Endometrial microvascular endothelial cells (primary cell): Measurements from ENCODE around the gene SLC6A2. TPM values are rescaled to one million over a fixed set of nuclear protein-coding genes. Genes with fewer than 3 reads are reported as not detected.

Experiments
- in situ Hi-C: cut with HindIII; loops from 2 replicates; pipeline ENCODE4 v1.10.0; 2017; ENCODE audit warnings: low sequenced_read_pairs, low pct_unique_long_range_greater_than_20kb; ENCODE audit errors: inconsistent ontology term
- total RNA-seq: library from RNA; depleted of rRNA; stranded (reverse); fragments of >200 nt; gene quantifications from one replicate; pipeline ENCODE4 v1.2.3, GENCODE V29; 2015; ENCODE audit errors: inconsistent ontology term

Gene SLC6A2
- total RNA-seq, 1 donor from 2014 or later, result not detected

- in situ Hi-C loops, result no loop called here
Observed at GRCh38 chr16:55666012-55666411, 10.2 kb downstream of the SLC6A2 start.

GRCh38 chr16:55667753-55668152 is 12.0 kb downstream of the SLC6A2 start:
- in situ Hi-C loops, result no loop called here

- in situ Hi-C loops, result no loop called here
Observed at GRCh38 chr16:55668340-55669281, 12.8 kb downstream of the SLC6A2 start.

- in situ Hi-C loops, result no loop called here
Observed at GRCh38 chr16:55671206-55671973, 15.6 kb downstream of the SLC6A2 start.

DNA sequence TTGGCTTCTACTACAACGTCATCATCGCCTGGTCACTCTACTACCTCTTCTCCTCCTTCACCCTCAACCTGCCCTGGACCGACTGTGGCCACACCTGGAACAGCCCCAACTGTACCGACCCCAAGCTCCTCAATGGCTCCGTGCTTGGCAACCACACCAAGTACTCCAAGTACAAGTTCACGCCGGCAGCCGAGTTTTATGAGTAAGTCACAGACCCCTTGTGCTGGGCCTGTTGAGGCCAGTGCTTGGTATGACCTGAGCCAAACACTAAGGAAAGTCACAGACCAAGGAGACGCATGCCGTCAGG is 16.1 kb downstream of the SLC6A2 start:
- in situ Hi-C loops, result no loop called here

DNA sequence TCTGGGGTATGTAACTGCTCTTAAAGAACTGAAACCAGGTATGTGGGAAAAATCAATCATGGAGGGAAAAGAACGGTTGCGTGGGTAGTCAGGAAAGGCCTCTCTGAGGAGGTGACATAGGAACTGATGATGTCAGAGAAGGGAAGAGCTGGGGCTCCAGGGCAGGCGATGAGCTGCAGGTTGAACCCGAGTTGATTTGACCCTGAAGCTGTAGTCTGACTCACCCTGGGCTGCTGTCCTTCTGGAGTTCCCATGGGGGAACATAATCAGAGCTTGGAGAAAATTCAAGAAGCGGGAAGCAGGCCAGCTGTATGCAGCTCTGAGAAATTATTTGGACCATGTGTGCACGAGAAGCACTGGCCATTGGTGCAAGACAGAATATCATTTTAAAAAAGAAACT is 16.7 kb downstream of the SLC6A2 start:
- in situ Hi-C loops, result no loop called here

GRCh38 chr16:55678161-55678821 is 22.5 kb downstream of the SLC6A2 start:
- in situ Hi-C loops, result no loop called here

GRCh38 chr16:55682086-55682485 is 26.3 kb downstream of the SLC6A2 start:
- in situ Hi-C loops, result no loop called here

GRCh38 chr16:55685973-55686372 is 30.2 kb downstream of the SLC6A2 start:
- in situ Hi-C loops, result no loop called here

GRCh38 chr16:55686671-55687070 is 30.9 kb downstream of the SLC6A2 start:
- in situ Hi-C loops, result no loop called here

DNA sequence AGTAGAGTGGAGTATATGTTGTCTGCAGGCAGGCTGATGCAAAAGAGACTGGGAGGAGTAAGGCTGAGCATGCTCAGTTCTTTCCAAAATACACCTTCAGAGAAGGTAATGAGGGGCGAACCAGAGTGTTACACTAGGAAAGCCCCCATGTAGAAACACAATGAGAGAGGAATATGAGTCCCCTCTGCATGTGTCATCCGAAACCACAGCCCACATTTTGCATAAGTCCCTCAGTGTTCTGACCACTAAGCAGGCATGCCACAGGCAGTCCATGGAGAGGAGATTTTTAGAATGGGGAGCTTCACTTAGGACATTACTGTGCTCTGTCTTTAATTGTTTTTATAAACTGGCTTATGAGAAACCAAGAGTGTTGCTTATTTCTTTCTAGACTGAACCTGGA is 32.0 kb downstream of the SLC6A2 start:
- in situ Hi-C loops, result no loop called here

- in situ Hi-C loops, result no loop called here
Observed at GRCh38 chr16:55690841-55691240, 35.1 kb downstream of the SLC6A2 start.

DNA sequence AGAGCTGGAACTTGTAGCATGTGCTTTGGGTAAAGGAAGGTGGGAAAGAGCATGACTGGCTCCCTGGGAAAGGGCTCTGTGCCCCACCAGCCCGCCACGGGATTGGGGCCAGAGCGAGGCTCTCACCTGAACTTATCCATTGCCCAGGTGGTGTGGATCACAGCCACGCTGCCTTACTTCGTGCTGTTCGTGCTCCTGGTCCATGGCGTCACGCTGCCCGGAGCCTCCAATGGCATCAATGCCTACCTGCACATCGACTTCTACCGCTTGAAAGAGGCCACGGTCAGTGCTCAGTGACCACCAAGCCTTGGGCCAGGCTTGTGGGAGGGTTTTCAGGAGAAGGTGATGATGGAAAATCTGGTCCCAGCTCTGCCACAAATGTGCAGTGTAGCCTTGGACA is 36.0 kb downstream of the SLC6A2 start:
- in situ Hi-C loops, result no loop called here

DNA sequence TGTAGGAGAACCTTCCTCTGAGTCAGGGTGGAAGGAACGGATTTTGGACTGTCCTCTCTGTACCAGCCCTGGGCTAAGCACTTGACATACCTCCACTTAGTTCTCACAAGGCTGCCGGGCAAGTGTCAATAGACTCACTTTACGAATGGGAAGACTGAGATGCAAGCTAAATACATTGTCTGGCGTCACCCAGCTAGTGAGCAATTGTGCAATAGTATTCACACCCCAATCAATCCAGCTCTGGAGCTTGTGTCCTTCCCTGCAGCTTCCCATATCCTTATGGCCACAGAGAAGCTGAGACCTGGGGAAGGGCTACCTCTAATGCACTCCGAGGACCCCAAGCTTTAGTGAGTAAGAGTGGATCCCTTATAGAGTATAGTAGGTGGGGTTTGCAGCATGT is 39.8 kb downstream of the SLC6A2 start:
- in situ Hi-C loops, result no loop called here

DNA sequence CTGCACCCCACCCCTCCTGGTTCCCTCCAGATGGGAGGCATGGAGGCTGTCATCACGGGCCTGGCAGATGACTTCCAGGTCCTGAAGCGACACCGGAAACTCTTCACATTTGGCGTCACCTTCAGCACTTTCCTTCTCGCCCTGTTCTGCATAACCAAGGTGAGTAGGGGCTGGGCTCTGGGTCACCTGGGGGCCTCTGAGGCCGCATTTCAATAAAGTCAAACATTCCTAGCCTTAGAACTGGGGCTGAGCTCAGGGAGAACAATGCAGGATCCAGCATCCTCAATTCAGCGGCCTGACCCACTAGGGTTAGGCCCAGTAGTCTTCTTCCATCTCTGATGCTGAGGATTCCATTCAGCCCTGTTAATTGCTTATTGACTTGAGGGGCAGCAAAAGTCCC is 42.1 kb downstream of the SLC6A2 start:
- in situ Hi-C loops, result no loop called here

GRCh38 chr16:55698331-55698730 is 42.5 kb downstream of the SLC6A2 start:
- in situ Hi-C loops, result no loop called here

DNA sequence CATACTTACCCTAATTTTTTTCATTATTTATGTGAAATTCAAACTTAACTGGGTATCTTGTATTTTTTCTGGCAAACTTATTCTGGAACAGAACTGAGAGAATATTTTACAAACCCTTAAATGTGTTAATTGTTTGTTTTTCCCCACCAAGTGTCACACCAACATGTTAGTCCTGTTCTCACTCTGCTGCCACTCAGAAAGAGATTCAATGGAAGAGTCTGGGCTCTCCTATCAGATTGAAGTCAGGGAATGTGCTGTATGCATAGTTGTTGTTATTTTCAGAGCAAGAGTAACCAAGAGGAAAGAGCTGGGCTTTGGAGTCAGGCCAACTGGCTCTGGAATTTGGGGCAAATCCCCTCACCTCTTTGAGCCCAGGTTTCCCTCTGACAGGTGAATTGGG is 43.2 kb downstream of the SLC6A2 start:
- in situ Hi-C loops, result no loop called here

GRCh38 chr16:55699616-55700015 is 43.8 kb downstream of the SLC6A2 start:
- in situ Hi-C loops, result no loop called here

GRCh38 chr16:55700067-55700466 is 44.3 kb downstream of the SLC6A2 start:
- in situ Hi-C loops, result no loop called here

GRCh38 chr16:55700961-55701360 is 45.2 kb downstream of the SLC6A2 start:
- in situ Hi-C loops, result no loop called here
